K562 (cell line): ENCODE results near the gene NT5E. TPM values are rescaled to one million over a fixed set of nuclear protein-coding genes. Genes with fewer than 3 reads are reported as not detected.

Experiments used
- ATAC-seq: fragments of 200-7000 bp; cut with Tn5 transposase; 3 replicates; pipeline ENCODE4 v1.9.1; 2020; ENCODE audit warnings: moderate library complexity
- Bru-seq: library from RNA; stranded (reverse); fragments of 400-500 nt; gene quantifications from one replicate; lab custom pipeline; 2021; lab: Mats Ljungman, UMichigan
- BruChase-seq, 2 experiments: library from RNA; stranded (reverse); fragments of 400-500 nt; gene quantifications; one replicate each; lab custom pipeline; 2021; lab: Mats Ljungman, UMichigan
- BruUV-seq: library from RNA; stranded (reverse); fragments of 400-500 nt; replicated peaks from 2 replicates; lab custom pipeline; 2021; lab: Mats Ljungman, UMichigan
- CTCF ChIA-PET: fragments of 300-600 bp; formaldehyde crosslinking; extraction: SDS; loops from one replicate; lab custom pipeline; 2021; ENCODE audit warnings: low intra/inter-chr PET ratio; lab: Yijun Ruan, JAX
- POLR2A ChIA-PET: fragments of 300-600, 350-650 bp; sonication (Branson Sonifier 250); formaldehyde crosslinking; extraction: SDS; loops from one replicate; lab custom pipeline; 2021; ENCODE audit warnings: antibody characterized with exemption, inconsistent platforms; lab: Yijun Ruan, JAX
- DNase-seq, 4 experiments: peaks; one replicate each; pipeline versions ENCODE4 v3.0.0 to v3.0.0-alpha.2; 2011 to 2018; ENCODE audit warnings: low spot score in 3 of 4, mixed read lengths in 3 of 4; ENCODE audit errors: extremely low read depth in 1 of 4
- FAIRE-seq: peaks from 2 replicates; lab custom pipeline; 2011; peaks lifted over from hg19 to GRCh38; lab: Jason Lieb, UNC
- H2AFZ ChIP-seq: 2 replicates; pipeline ENCODE4 v1.6.0; 2011; ENCODE audit warnings: low read depth, low read length, control low read depth, inconsistent platforms
- H3K27ac ChIP-seq: fragments of 200-600 bp; 3 replicates; pipeline ENCODE4 v1.8.0; 2011; ENCODE audit warnings: low read depth, mild to moderate bottlenecking, control low read depth, inconsistent platforms, low read length, moderate library complexity, mixed read lengths; ENCODE audit errors: extremely low read depth
- H3K27me3 ChIP-seq, 2 experiments: fragments of 300-600 bp in 1 of 2; 2 replicates in 1 of 2; 3 replicates in 1 of 2; pipeline versions ENCODE4 v1.6.0 to v1.8.0; 2011; ENCODE audit warnings: inconsistent platforms in 2 of 2, low read length in 2 of 2, mild to moderate bottlenecking in 1 of 2, mixed read lengths in 1 of 2, moderate library complexity in 1 of 2; ENCODE audit not compliant: control insufficient read depth in 2 of 2, insufficient read depth in 2 of 2
- H3K36me3 ChIP-seq: fragments of 300-600 bp; 3 replicates; pipeline ENCODE4 v1.8.0; 2011; ENCODE audit warnings: mild to moderate bottlenecking, low read length, inconsistent platforms; ENCODE audit not compliant: control insufficient read depth, insufficient read depth
- H3K4me1 ChIP-seq, 2 experiments: fragments of 200-600 bp in 1 of 2; replicated peaks in 1 of 2; 2 replicates in 1 of 2; 3 replicates in 1 of 2; pipeline versions ENCODE4 v1.5.1 to v1.8.0; 2011; ENCODE audit warnings: inconsistent platforms in 2 of 2, low read length in 2 of 2, mild to moderate bottlenecking in 1 of 2, mixed read lengths in 1 of 2, moderate library complexity in 1 of 2; ENCODE audit not compliant: control insufficient read depth in 2 of 2, insufficient read depth in 2 of 2
- H3K4me2 ChIP-seq: 2 replicates; pipeline ENCODE4 v1.6.1; 2011; ENCODE audit warnings: low read length, control low read depth, inconsistent platforms, mixed read lengths; ENCODE audit not compliant: insufficient read depth
- H3K4me3 ChIP-seq: fragments of 200-600 bp; sonication (generic), shearing (Covaris generic); 2 replicates; pipeline ENCODE4 v1.5.1; 2016; ENCODE audit warnings: control low read depth, inconsistent platforms
- H3K79me2 ChIP-seq: fragments of 200-600 bp; 3 replicates; pipeline ENCODE4 v1.8.0; 2011; ENCODE audit warnings: low read length, inconsistent platforms; ENCODE audit not compliant: control insufficient read depth, insufficient read depth
- H3K9ac ChIP-seq, 2 experiments: 2 replicates each; pipeline versions ENCODE4 v1.6.0 to v1.6.1; 2011; ENCODE audit warnings: low read depth in 2 of 2, low read length in 2 of 2, control low read depth in 1 of 2, inconsistent platforms in 1 of 2, mild to moderate bottlenecking in 1 of 2, mixed read lengths in 1 of 2; ENCODE audit not compliant: insufficient read depth in 1 of 2
- H3K9me1 ChIP-seq: one replicate; pipeline ENCODE4 v1.6.0; 2011; ENCODE audit warnings: inconsistent platforms, mild to moderate bottlenecking, low read length, moderate library complexity; ENCODE audit not compliant: control insufficient read depth, insufficient read depth
- H3K9me3 ChIP-seq: replicated peaks from 2 replicates; pipeline ENCODE4 v1.5.1; 2011; ENCODE audit warnings: low read depth, low read length, inconsistent platforms; ENCODE audit not compliant: control insufficient read depth, insufficient read depth
- H4K20me1 ChIP-seq: replicated peaks from 2 replicates; pipeline ENCODE4 v1.6.1; 2011; ENCODE audit warnings: low read length, inconsistent platforms, mixed read lengths; ENCODE audit not compliant: control insufficient read depth, insufficient read depth
- DDX20 ChIP-seq: fragments of 450-650 bp; IDR thresholded peaks from 2 replicates; pipeline ENCODE4 v1.6.1; 2016; ENCODE audit warnings: missing genetic modification characterization, low read depth, mild to moderate bottlenecking, missing compliant biosample characterization, moderate library complexity
- GATA2 ChIP-seq: sonication (generic); formaldehyde crosslinking; IDR thresholded peaks from 2 replicates; pipeline ENCODE4 v1.4.0; 2020; ENCODE audit warnings: mild to moderate bottlenecking, missing genetic modification reagents
- HIVEP1 ChIP-seq: fragments of 250-450 bp; sonication (Bioruptor Pico); IDR thresholded peaks from 2 replicates; pipeline ENCODE4 v1.4.0; 2020; ENCODE audit warnings: mild to moderate bottlenecking
- L3MBTL2 ChIP-seq: fragments of 450-650 bp; IDR thresholded peaks from 2 replicates; pipeline ENCODE4 v1.6.1; 2016; ENCODE audit warnings: mild to moderate bottlenecking, moderate library complexity
- RBBP5 ChIP-seq: fragments of 200-600 bp; sonication (generic); IDR thresholded peaks from 2 replicates; pipeline ENCODE4 v1.6.1; 2012; ENCODE audit warnings: borderline replicate concordance, mild to moderate bottlenecking, low read length, control low read depth, inconsistent platforms; ENCODE audit not compliant: insufficient read depth, poor library complexity, severe bottlenecking
- RBM15 ChIP-seq: fragments of 200-400 bp; formaldehyde crosslinking; IDR thresholded peaks from 2 replicates; pipeline ENCODE4 v1.6.1; 2018; ENCODE audit warnings: mild to moderate bottlenecking, low read length, moderate library complexity; ENCODE audit not compliant: insufficient read depth
- SAP30 ChIP-seq: fragments of 200-600 bp; sonication (generic); IDR thresholded peaks from 2 replicates; pipeline ENCODE4 v1.6.1; 2012; ENCODE audit warnings: borderline replicate concordance, low read depth, mild to moderate bottlenecking, moderate library complexity, low read length, control low read depth, inconsistent platforms; ENCODE audit not compliant: insufficient read depth, poor library complexity, severe bottlenecking
- U2AF1 ChIP-seq: fragments of 200-400 bp; formaldehyde crosslinking; optimal IDR thresholded peaks from 2 replicates; pipeline ENCODE3; 2017; ENCODE audit warnings: mild to moderate bottlenecking, low read depth, low read length, moderate library complexity
- WHSC1 ChIP-seq: IDR thresholded peaks from one replicate; pipeline ENCODE4 v1.6.1; 2012; ENCODE audit warnings: low read length, control low read depth, inconsistent platforms
- WGBS: fragments of 100-300 bp; shearing (Covaris generic); methylation state at CpG from one replicate; pipeline ENCODE4 v1.1.6; 2016; ENCODE audit warnings: low coverage, mixed read lengths; ENCODE audit not compliant: insufficient coverage; ENCODE audit errors: missing lambda C conversion rate; 5-methylcytosine and 5-hydroxymethylcytosine counted together
- in situ Hi-C: fragments of 300-500 bp; cut with MboI; formaldehyde crosslinking; loops from 4 replicates; pipeline ENCODE4 v1.15.0; 2018; ENCODE audit warnings: inconsistent platforms, mixed read lengths
- intact Hi-C: fragments of 100-400 bp; cut with micrococcal nuclease; formaldehyde crosslinking; loops from 2 replicates; pipeline ENCODE4 v1.14.2; 2022
- long read RNA-seq, 3 experiments: library from polyadenylated mRNA in 2 of 3; library from RNA in 1 of 3; unstranded in 2 of 3; stranded (forward) in 1 of 3; transcript quantifications; one replicate each; pipeline ENCODE4 v2.0.0, GENCODE V29; 2019 to 2022
- polyA minus RNA-seq, 3 experiments: library from RNA; depleted of rRNA, polyadenylated mRNA; stranded (reverse); fragments of >200 nt; gene quantifications; 2 replicates each; pipeline ENCODE4 v1.2.3, GENCODE V29; 2011
- polyA plus RNA-seq, 8 experiments: library from polyadenylated mRNA; depleted of rRNA in 4 of 8; stranded (reverse) in 5 of 8; unstranded in 3 of 8; fragments of >200 nt; fragmentation: Nextera tagmentation in 2 of 8; fragmentation: Illumina TruSeq in 1 of 8; extraction: Ambion mirVana in 2 of 8; extraction: Trizol in 1 of 8; gene quantifications; 2 replicates each; pipeline versions ENCODE4 v1.2.1 to v1.2.3, GENCODE V29; 2011 to 2014; ENCODE audit warnings: inconsistent platforms in 1 of 8, missing spikeins in 1 of 8
- total RNA-seq, 7 experiments: library from RNA; depleted of rRNA in 6 of 7; stranded (reverse); fragments of >200 nt in 6 of 7; fragmentation: Illumina TruSeq in 2 of 7; extraction: Trizol in 2 of 7; gene quantifications; 2 replicates each; pipeline versions ENCODE4 v1.2.1 to v1.2.3, GENCODE V29; 2011 to 2021; ENCODE audit warnings: low replicate concordance in 1 of 7
- TF ChIP-seq, protein P1 (sequence below): sonication (generic); formaldehyde crosslinking; IDR thresholded peaks from 2 replicates; pipeline ENCODE4 v1.8.1; 2023; ENCODE audit warnings: mild to moderate bottlenecking, missing genetic modification reagents

NT5E gene
- total RNA-seq (2011; cell fraction: chromatin; rRNA removed; ENCODE audit: low replicate concordance): not detected in 2 replicates
- not detected in 2 replicates for total RNA-seq (2011; cell fraction: nucleolus; rRNA removed)
- not detected in 2 replicates for total RNA-seq (2011; cell fraction: nucleoplasm; rRNA removed)
- total RNA-seq (2014; rRNA removed) (not detected in 2 replicates), total RNA-seq (2014; rRNA removed; fragmentation: Illumina TruSeq; extraction: Trizol) (not detected in 2 replicates), total RNA-seq (2015; rRNA removed; fragmentation: Illumina TruSeq; extraction: Trizol) (not detected in 2 replicates), total RNA-seq (2021) (0.13 and 0.25 TPM in 2 replicates), polyA plus RNA-seq (2011; rRNA removed) (0.01 TPM in 1 of 2 replicates, not detected in the other), polyA plus RNA-seq (2014; fragmentation: Illumina TruSeq; extraction: Trizol) (not detected in 2 replicates), polyA plus RNA-seq (2014; fragmentation: Nextera tagmentation; extraction: Ambion mirVana) (not detected), polyA plus RNA-seq (2014; rRNA removed) (not detected in 2 replicates), polyA minus RNA-seq (2011; rRNA and poly(A)+ RNA removed) (not detected in 2 replicates), Bru-seq, nascent RNA (percentile 14 among the genes with signal in this experiment), BruChase-seq, experiment 1, labeled RNA remaining after a 2-hour chase (percentile 15 among the genes with signal in this experiment), BruChase-seq, experiment 2, labeled RNA remaining after a 6-hour chase (percentile 12 among the genes with signal in this experiment)
- not detected in 2 replicates for polyA plus RNA-seq (2011; cell fraction: cytosol; rRNA removed)
- not detected in 2 replicates for polyA plus RNA-seq (2011; cell fraction: nucleus; rRNA removed)
- 0.12 TPM in 1 of 2 replicates, not detected in the other for polyA plus RNA-seq (2012)
- polyA minus RNA-seq (2011; cell fraction: cytosol; rRNA and poly(A)+ RNA removed): not detected in 2 replicates
- not detected in 2 replicates for polyA minus RNA-seq (2011; cell fraction: nucleus; rRNA and poly(A)+ RNA removed)
- long read RNA-seq, experiment 1: 0 reads
- long read RNA-seq, experiment 2: 0 reads
- long read RNA-seq, experiment 3: 0 reads

DNA sequence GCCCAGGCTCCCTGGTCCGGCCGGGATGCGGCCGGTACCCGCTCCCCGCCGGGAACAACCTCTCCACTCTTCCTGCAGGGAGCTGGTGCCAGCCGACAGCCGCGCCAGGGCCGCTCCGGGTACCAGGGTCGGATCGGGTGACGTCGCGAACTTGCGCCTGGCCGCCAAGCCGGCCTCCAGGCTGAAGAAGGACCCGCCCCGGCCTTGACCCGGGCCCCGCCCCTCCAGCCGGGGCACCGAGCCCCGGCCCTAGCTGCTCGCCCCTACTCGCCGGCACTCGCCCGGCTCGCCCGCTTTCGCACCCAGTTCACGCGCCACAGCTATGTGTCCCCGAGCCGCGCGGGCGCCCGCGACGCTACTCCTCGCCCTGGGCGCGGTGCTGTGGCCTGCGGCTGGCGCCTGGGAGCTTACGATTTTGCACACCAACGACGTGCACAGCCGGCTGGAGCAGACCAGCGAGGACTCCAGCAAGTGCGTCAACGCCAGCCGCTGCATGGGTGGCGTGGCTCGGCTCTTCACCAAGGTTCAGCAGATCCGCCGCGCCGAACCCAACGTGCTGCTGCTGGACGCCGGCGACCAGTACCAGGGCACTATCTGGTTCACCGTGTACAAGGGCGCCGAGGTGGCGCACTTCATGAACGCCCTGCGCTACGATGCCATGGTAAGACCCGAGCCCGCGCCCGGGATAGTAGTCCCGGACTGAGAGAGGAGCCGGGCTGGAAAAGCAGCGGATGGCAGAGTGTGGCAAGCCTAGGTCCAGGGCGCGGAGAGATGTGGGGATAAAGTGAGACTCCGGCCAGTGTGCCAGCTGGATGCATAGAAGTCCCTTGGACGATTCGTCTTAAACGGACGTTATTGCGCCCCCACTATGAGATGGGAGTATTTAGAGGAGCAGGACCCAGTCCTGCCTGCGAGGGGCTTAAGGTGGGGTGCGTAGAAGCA lies at the start of gene NT5E:
Gene NT5E (plus strand): TSS at position 266 of the 942 bp plus-strand sequence. CDS start 57 bp downstream, at position 323.
- no peak within 1 kb of the TSS for H3K9ac ChIP-seq
- H3K9me1 ChIP-seq: no peaks in the 10 kb centered on the region
- ChIA-PET CTCF (no interaction called here), POLR2A (no interaction called here)
- no peak within 1 kb of the TSS for H3K27ac ChIP-seq
- H3K4me3 ChIP-seq: no peak within 1 kb of the TSS
- H3K4me2 ChIP-seq: no peak within 1 kb of the TSS
- H3K4me1 ChIP-seq: peaks cover 0 to 10% of the 10 kb centered on the region in 2 experiments; a peak in 1 of 5 replicates
- H3K27me3 ChIP-seq: peaks cover 16 to 22% of the 10 kb centered on the region in 2 experiments; a peak in 4 of 5 replicates
- FAIRE-seq: no peak
- no peaks in the 10 kb centered on the region for H3K36me3 ChIP-seq
- H4K20me1 ChIP-seq: no peaks in the 10 kb centered on the region
- no peaks in the 10 kb centered on the region for H3K79me2 ChIP-seq
- no peak; the same call in 2 of the 3 replicates for ATAC-seq
- in situ Hi-C loops (no loop called here), intact Hi-C loops (no loop called here)
- H3K9me3 ChIP-seq: no peaks in the 10 kb centered on the region
- WGBS: 19% methylated on average over 76 of the region's 92 CpGs
- TF ChIP-seq L3MBTL2 (no peak), U2AF1 (no peak), SAP30 (no peak), RBM15 (no peak), GATA2 (CRISPR knock-in tag) (no peak), RBBP5 (no peak), HIVEP1 (CRISPR knock-in tag) (no peak), DDX20 (tag) (no peak), WHSC1 (no peak)
- TF ChIP-seq, protein P1, sequence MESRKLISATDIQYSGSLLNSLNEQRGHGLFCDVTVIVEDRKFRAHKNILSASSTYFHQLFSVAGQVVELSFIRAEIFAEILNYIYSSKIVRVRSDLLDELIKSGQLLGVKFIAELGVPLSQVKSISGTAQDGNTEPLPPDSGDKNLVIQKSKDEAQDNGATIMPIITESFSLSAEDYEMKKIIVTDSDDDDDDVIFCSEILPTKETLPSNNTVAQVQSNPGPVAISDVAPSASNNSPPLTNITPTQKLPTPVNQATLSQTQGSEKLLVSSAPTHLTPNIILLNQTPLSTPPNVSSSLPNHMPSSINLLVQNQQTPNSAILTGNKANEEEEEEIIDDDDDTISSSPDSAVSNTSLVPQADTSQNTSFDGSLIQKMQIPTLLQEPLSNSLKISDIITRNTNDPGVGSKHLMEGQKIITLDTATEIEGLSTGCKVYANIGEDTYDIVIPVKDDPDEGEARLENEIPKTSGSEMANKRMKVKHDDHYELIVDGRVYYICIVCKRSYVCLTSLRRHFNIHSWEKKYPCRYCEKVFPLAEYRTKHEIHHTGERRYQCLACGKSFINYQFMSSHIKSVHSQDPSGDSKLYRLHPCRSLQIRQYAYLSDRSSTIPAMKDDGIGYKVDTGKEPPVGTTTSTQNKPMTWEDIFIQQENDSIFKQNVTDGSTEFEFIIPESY (CRISPR knock-in tag): no peak
- H2AFZ ChIP-seq: no peak within 1 kb of the TSS
- no TSS peak for BruUV-seq
- DNase-seq: no peak
